ENCODE measurements around the gene RPS4Y1.

DNA sequence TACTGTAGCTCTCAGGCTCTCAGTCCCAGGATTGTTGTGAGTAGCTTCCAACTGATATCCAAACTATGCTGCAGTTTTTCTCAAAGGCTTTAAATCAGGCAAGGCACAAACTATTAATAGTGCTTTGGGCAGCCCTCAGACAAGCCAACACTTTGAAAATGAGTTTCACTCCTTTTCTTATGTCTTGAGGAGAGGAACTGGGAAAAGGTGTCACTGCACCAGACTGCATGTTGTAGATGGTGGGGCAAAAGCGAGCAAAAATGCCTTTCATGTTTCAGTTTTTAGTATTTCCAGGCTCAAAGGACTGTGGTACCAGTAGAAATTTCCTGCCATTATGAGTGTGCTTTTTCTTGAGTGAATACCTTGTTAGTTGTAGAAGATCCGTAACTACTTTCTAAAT, 54.6 kb downstream of the RPS4Y1 start:
- TF ChIP-seq, protein P1, sequence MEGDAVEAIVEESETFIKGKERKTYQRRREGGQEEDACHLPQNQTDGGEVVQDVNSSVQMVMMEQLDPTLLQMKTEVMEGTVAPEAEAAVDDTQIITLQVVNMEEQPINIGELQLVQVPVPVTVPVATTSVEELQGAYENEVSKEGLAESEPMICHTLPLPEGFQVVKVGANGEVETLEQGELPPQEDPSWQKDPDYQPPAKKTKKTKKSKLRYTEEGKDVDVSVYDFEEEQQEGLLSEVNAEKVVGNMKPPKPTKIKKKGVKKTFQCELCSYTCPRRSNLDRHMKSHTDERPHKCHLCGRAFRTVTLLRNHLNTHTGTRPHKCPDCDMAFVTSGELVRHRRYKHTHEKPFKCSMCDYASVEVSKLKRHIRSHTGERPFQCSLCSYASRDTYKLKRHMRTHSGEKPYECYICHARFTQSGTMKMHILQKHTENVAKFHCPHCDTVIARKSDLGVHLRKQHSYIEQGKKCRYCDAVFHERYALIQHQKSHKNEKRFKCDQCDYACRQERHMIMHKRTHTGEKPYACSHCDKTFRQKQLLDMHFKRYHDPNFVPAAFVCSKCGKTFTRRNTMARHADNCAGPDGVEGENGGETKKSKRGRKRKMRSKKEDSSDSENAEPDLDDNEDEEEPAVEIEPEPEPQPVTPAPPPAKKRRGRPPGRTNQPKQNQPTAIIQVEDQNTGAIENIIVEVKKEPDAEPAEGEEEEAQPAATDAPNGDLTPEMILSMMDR (tag by site-specific recombination; IDR thresholded peaks at IDR 0.05), result no peak
- no peak for TF ChIP-seq MEIS1 (CRISPR knock-in tag; IDR thresholded peaks at IDR 0.05; ENCODE audit: borderline replicate concordance)
